Pancreas (tissue), 10 donors: ENCODE measurements around the gene TNFAIP6. TPM values are rescaled to one million over a fixed set of nuclear protein-coding genes. Genes with fewer than 3 reads are reported as not detected.

Experiments used
- ATAC-seq, 4 donors: fragments of 200-7000 bp; cut with Tn5 transposase; one replicate each; pipeline versions ENCODE4 v1.8.0 to v1.9.1; 2020; ENCODE audit warnings: mild to moderate bottlenecking in 4 of 4, moderate library complexity in 4 of 4
- DNase-seq, 6 donors: peaks; one replicate each; pipeline ENCODE4 v3.0.0-alpha.2; 2020
- FAIRE-seq: peaks from 2 replicates; lab custom pipeline; 2012; peaks lifted over from hg19 to GRCh38; lab: Jason Lieb, UNC
- H3K27ac ChIP-seq, 4 donors: fragments of 200-600 bp; sonication (generic); 1 replicate in 3 of 4; 2 replicates in 1 of 4; pipeline versions ENCODE4 v1.5.0 to v1.8.0; 2020
- H3K27me3 ChIP-seq, 4 donors: fragments of 200-600 bp; one replicate each; pipeline ENCODE4 v1.8.0; 2021
- H3K36me3 ChIP-seq, 3 donors: fragments of 200-600 bp; sonication (generic) in 1 of 3; one replicate each; pipeline versions ENCODE4 v1.5.0 to v1.8.0; 2020 to 2021
- H3K4me1 ChIP-seq, 3 donors: fragments of 200-600 bp; one replicate each; pipeline ENCODE4 v1.8.0; 2021
- H3K4me3 ChIP-seq, 4 donors: fragments of 200-600 bp; sonication (generic) in 2 of 4; one replicate each; pipeline versions ENCODE4 v1.5.0 to v1.8.0; 2020 to 2021
- H3K9me3 ChIP-seq, 4 donors: fragments of 200-600 bp; one replicate each; pipeline ENCODE4 v1.8.0; 2021
- CTCF ChIP-seq, 4 donors: fragments of 200-600 bp; sonication (generic) in 3 of 4; IDR thresholded peaks; one replicate each; pipeline versions ENCODE4 v1.5.0 to v1.8.0; 2021; ENCODE audit warnings: antibody characterized with exemption in 4 of 4
- WGBS, 2 donors: extraction: QIAGEN DNeasy Blood & Tissue Kit; methylation state at CpG; one replicate each; pipeline ENCODE4 v1.1.7; 2013; 5-methylcytosine and 5-hydroxymethylcytosine counted together
- intact Hi-C, 3 donors: fragments of 100-400 bp; cut with DNase I; formaldehyde crosslinking; loops; one replicate each; pipeline versions ENCODE4 v1.11.1 to v1.14.2; 2022
- polyA plus RNA-seq, 2 donors: library from polyadenylated mRNA; stranded (reverse); fragments of 200-250 nt; gene quantifications; one replicate each; pipeline ENCODE4 v1.2.3, GENCODE V29; 2013
- total RNA-seq, 6 donors: library from RNA; stranded (reverse); fragmentation: NEBNext Ultra II Directional in 4 of 6; extraction: Animal tissue kit (Norgen Biotek cat#: 25700) in 4 of 6; gene quantifications; one replicate each; pipeline versions ENCODE4 v1.2.1 to v1.2.4, GENCODE V29; 2021 to 2023
- donor health status: healthy with polysubstance abuse.
- donor health status: DM: no; HTN: no; CAD: no; lungs with moderate emphysema.
- donor health status: DM: no; HTN: no; CAD: no.
- donor health status: control.
- donor health status: control.
- donor health status: Bipolar disorder and iron deficiency.
- donor health status: DM: yes; HTN: yes; CAD: no.
- donor health status: DM: no; HTN: no; CAD: no.
- donor health status: DM: no; HTN: no; CAD: no.
- donor health status: DM: yes; HTN: yes; CAD: no.

TNFAIP6 gene
- total and polyA plus RNA-seq, 8 donors = 0.08 to 0.55 (median 0.30) TPM; not detected in 4

GRCh38 chr2:151359768-151360461 lies 2.5 kb downstream of the TNFAIP6 start:
- no peak for TF ChIP-seq CTCF (IDR thresholded peaks at IDR 0.05)
- FAIRE-seq = no peak
- WGBS, 2 donors = 81 to 85% methylated on average over 4 of the region's 4 CpGs
- no peak overlapping the region for H3K4me3 ChIP-seq
- no peaks in the 10 kb centered on the region for H3K36me3 ChIP-seq
- H3K9me3 ChIP-seq = no peaks in the 10 kb centered on the region
- no peaks in the 10 kb centered on the region for H3K27me3 ChIP-seq
- no peaks in the 10 kb centered on the region for H3K4me1 ChIP-seq
- ATAC-seq = no peak
- intact Hi-C loops = no loop called here
- no peak for DNase-seq
- H3K27ac ChIP-seq = no peak overlapping the region

GRCh38 chr2:151361674-151362370 lies 4.4 kb downstream of the TNFAIP6 start:
- Histone ChIP-seq H3K4me1 (no peaks in the 10 kb centered on the region), H3K27me3 (no peaks in the 10 kb centered on the region), H3K9me3 (no peaks in the 10 kb centered on the region), H3K36me3 (no peaks in the 10 kb centered on the region), H3K4me3 (no peak overlapping the region), H3K27ac (no peak overlapping the region)
- intact Hi-C loops = no loop called here
- DNase-seq (no peak), ATAC-seq (no peak), FAIRE-seq (no peak)
- WGBS, 2 donors = 43 to 60% methylated on average over 3 of the region's 3 CpGs
- TF ChIP-seq CTCF (IDR thresholded peaks at IDR 0.05) = no peak

- H3K27me3 ChIP-seq = no peaks in the 10 kb centered on the region
- DNase-seq (no peak), ATAC-seq (peak in 3 of 4 donors; percentile 42 to 54 (median 52)), FAIRE-seq (no peak)
- H3K27ac ChIP-seq = no peak overlapping the region
- intact Hi-C loops = no loop called here
- no peaks in the 10 kb centered on the region for H3K36me3 ChIP-seq
- no peak overlapping the region for H3K4me3 ChIP-seq
- TF ChIP-seq CTCF (IDR thresholded peaks at IDR 0.05) = no peak
- H3K4me1 ChIP-seq = no peaks in the 10 kb centered on the region
- WGBS, 2 donors = 69 to 76% methylated on average over 8 of the region's 8 CpGs
- no peaks in the 10 kb centered on the region for H3K9me3 ChIP-seq
Measured at GRCh38 chr2:151363709-151364108, 6.3 kb downstream of the TNFAIP6 start.

- ATAC-seq (no peak), FAIRE-seq (no peak), DNase-seq (no peak)
- Histone ChIP-seq H3K27me3 (no peaks in the 10 kb centered on the region), H3K27ac (no peak overlapping the region), H3K4me1 (no peaks in the 10 kb centered on the region), H3K4me3 (no peak overlapping the region), H3K36me3 (no peaks in the 10 kb centered on the region), H3K9me3 (no peaks in the 10 kb centered on the region)
- TF ChIP-seq CTCF (IDR thresholded peaks at IDR 0.05) = no peak
- intact Hi-C loops = no loop called here
- WGBS, 2 donors = 82 to 84% methylated on average over 2 of the region's 2 CpGs
Measured at GRCh38 chr2:151367571-151367970, 10.2 kb downstream of the TNFAIP6 start.

GRCh38 chr2:151374436-151374835 lies 17.0 kb downstream of the TNFAIP6 start:
- TF ChIP-seq CTCF (IDR thresholded peaks at IDR 0.05) = no peak
- intact Hi-C loops = no loop called here
- Histone ChIP-seq H3K36me3 (no peaks in the 10 kb centered on the region), H3K4me1 (no peaks in the 10 kb centered on the region), H3K27me3 (no peaks in the 10 kb centered on the region), H3K4me3 (no peak overlapping the region), H3K9me3 (no peaks in the 10 kb centered on the region), H3K27ac (peak overlapping the region in 1 of 4 donors; percentile 30)
- ATAC-seq (peak; percentile 55 to 75 (median 64)), FAIRE-seq (no peak), DNase-seq (no peak)
- 21 to 25% methylated on average over 3 of the region's 3 CpGs for WGBS, 2 donors
